Fibroblast of mammary gland (primary cell): Measurements from ENCODE around the gene NT5DC1.

Experiments used
- DNase-seq: peaks from one replicate; pipeline ENCODE4 v3.0.0-alpha.2; 2010; ENCODE audit warnings: low read depth
- H3K4me3 ChIP-seq: 2 replicates; pipeline ENCODE4 v1.5.1; 2011; ENCODE audit warnings: low read depth, mild to moderate bottlenecking, low read length, moderate library complexity; ENCODE audit not compliant: control insufficient read depth
- CTCF ChIP-seq: conservative IDR thresholded peaks from 2 replicates; pipeline ENCODE4 v1.5.1; 2011; ENCODE audit warnings: low read depth, low read length, inconsistent platforms; ENCODE audit not compliant: control insufficient read depth, insufficient read depth

The NT5DC1 gene

GRCh38 chr6:116062496-116062895 is 38.2 kb upstream of the NT5DC1 start:
- TF ChIP-seq CTCF = no peak
- DNase-seq = no peak
- no peak overlapping the region for H3K4me3 ChIP-seq

GRCh38 chr6:116064666-116065065 is 36.0 kb upstream of the NT5DC1 start:
- no peak for DNase-seq
- TF ChIP-seq CTCF = no peak
- H3K4me3 ChIP-seq = no peak overlapping the region

GRCh38 chr6:116066789-116067188 is 33.9 kb upstream of the NT5DC1 start:
- H3K4me3 ChIP-seq = no peak overlapping the region
- no peak for DNase-seq
- no peak for TF ChIP-seq CTCF

GRCh38 chr6:116070101-116070500 is 30.6 kb upstream of the NT5DC1 start:
- H3K4me3 ChIP-seq = no peak overlapping the region
- no peak for TF ChIP-seq CTCF
- DNase-seq = no peak

GRCh38 chr6:116070616-116071389 is 29.9 kb upstream of the NT5DC1 start:
- no peak for DNase-seq
- no peak overlapping the region for H3K4me3 ChIP-seq
- no peak for TF ChIP-seq CTCF

GRCh38 chr6:116072368-116072767 is 28.3 kb upstream of the NT5DC1 start:
- no peak for TF ChIP-seq CTCF
- DNase-seq = no peak
- no peak overlapping the region for H3K4me3 ChIP-seq
